Breast epithelium (tissue), 3 donors: ENCODE data around the gene EFR3B.

Source experiments
- CTCF ChIP-seq, 3 donors: fragments of 450-650 bp; IDR thresholded peaks; one replicate each; pipeline ENCODE4 v1.5.1; 2016 to 2017; ENCODE audit warnings: antibody characterized with exemption in 3 of 3, mild to moderate bottlenecking in 3 of 3, moderate library complexity in 3 of 3
- POLR2AphosphoS5 ChIP-seq, 3 donors: sonication (generic); formaldehyde crosslinking; IDR thresholded peaks; one replicate each; pipeline ENCODE4 v1.6.1; 2017; ENCODE audit warnings: antibody characterized with exemption in 3 of 3

DNA sequence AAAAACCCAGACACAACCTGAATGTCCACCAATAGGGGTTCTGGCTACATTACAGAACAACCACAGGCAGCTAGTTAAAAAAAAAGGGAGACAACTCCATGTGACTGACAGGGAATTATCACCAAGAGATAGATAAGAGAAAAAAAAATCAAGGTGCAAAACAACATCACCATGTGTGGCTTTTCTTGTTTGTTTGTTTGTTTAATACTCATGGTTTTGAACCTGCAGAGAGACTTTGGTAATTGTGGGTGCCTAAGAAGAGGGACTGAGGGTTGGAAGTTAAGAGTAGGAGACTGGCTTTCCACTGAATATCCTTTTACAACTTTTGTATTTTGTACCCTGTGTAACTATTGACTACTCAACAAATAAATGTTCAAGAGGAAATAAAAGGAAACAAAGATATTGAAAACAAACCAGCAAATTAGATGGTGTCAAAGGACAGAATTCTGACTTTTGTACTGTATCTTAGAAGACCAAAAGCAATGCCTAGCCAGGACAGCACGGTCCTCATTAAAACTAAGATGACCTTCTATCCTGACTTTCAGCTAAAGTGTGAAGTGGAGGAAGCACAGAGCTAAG is 47.6 kb upstream of the EFR3B start:
- TF ChIP-seq CTCF (IDR thresholded peaks at IDR 0.05): no peak
- no peak for TF ChIP-seq POLR2AphosphoS5 (IDR thresholded peaks at IDR 0.05)
